GM19023 (cell line): ENCODE data around the gene DZANK1.
"Not testable (repeated sequence)": the region's sequence is repeated elsewhere in the genome, so short reads cannot be mapped to it uniquely, and the experiment has no call there.

Experiments
- ATAC-seq: cut with Tn5 transposase; IDR thresholded peaks from one replicate; pipeline ENCODE4 v1.9.1; 2021; ENCODE audit warnings: mild to moderate bottlenecking, moderate library complexity; ENCODE audit not compliant: unreplicated experiment

DZANK1 gene

DNA sequence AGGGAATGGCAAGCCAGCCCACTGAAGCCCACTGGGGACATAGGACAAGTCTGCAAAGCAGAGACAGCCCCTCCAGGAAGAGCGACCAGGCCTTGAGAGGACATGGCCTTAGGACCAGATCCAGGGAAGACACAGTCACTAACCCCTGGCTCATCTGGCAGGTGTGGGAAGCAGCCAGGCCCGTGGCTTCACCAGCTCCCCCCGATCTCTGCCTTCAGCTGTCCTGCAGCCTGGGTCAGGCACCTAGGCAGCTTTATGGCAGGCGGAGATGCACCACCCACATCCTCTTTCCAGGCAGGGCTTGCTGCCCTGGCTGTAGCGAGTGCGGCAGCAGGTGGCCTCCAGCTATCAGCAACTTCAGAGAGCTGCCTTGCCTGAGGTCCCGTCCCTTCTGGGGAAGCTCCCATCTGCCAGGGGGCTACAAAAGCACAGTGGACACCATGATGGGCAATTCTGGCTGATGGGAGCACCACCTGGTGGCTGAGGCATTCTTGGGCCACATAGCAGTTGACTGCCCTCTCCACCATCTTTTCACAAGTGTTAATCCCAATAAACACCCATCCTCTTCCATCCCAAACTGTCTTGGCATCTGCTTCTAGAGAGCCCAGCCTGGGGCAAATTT lies 85.8 kb downstream of the DZANK1 start:
- no peak for ATAC-seq

DNA sequence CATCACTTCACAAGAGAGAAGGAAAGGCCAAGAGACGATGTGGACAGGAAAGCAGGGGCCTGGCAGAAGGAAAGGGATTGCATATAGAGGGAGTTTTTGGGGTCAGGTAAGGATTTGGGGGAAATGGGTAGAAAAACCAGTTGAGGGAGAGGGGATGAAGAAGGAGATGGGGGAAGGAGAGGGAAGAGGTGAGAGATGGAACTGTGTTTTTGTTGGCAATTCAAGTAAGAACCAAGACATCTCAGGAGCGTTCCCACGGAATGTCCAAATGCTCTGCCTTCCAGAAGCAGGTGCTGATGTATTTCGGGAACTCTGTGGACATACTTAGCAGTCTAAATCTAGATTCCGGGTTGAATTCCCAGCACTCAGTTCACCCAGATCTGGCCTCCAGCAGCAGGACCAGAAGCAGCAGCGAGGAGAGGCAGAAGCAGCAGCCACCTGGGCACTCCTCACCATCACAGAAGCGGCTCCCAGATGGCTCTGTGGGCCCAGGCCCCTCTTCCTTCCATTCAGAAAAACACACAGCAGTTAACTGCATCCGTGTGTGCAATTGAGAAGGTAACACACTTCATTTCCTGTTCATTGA lies 88.8 kb downstream of the DZANK1 start:
- ATAC-seq, result no peak

DNA sequence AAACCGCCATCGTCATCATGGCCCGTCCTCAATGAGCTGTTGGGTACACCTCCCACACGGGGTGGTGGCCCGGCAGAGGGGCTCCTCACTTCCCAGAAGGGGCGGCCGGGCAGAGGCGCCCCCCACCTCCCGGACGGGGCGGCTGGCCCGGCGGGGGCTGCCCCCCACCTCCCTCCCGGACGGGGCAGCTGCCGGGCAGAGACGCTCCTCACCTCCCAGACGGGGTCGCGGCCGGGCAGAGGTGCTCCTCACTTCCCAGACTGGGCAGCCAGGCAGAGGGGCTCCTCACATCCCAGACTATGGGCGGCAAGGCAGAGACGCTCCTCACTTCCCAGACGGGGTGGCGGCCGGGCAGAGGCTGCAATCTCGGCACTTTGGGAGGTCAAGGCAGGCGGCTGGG lies 91.3 kb downstream of the DZANK1 start:
- ATAC-seq, result not testable (repeated sequence)

DNA sequence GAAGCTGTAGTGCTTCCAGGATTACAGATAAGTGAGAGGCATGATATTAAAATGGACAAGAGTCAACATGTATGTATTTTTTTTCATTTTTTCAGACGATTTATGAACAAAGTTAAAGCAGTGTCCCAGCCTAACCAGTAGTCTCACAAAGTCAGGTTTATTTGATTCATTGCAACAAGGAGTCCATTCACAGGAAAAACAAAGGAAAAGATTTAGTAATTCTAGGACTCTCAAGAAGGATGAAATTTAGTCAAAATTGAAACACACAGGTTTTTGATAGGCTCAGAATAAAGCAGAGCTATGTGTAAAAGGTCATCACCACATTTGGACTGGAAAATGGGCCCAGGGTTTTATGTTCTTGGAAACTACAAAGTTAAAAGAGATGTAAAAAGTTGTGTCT lies 94.5 kb downstream of the DZANK1 start:
- ATAC-seq, result no peak

DNA sequence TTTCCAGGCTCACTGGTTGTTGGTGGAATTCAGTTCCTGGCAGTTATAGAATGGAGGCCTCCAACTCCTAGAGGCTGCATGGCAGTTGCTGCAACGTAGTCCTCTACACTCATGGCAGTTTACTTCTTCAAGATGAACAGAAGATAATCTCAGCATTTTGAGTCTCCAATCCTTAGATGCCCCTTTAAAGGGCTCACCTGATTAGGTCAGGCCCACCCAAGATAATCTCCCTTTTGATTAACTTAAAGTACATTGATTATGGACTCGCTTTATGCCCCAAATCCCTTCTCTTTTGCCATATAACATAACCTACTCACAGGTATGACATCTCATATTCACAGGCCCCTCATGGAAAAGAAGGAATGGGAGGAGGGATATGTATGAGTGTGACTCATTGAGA lies 102.1 kb downstream of the DZANK1 start:
- no peak for ATAC-seq

DNA sequence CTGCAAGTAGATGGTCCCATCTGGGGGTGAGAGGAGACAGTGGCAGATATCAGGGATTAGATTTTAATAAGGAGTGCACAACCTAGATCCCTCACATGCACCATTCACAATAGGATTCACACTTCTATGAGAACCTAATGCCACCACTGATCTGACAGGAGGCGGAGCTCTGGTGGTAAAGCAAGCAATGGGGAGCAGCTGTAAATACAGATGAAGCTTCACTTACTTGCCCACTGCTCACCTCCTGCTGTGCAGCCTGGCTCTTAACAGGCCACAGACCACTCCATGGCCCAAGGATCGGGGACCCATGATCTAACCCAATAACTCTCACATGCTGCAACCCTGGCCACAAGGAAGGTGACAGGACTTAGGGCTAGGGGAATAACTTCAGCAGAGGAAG lies 103.1 kb downstream of the DZANK1 start:
- ATAC-seq, result no peak

DNA sequence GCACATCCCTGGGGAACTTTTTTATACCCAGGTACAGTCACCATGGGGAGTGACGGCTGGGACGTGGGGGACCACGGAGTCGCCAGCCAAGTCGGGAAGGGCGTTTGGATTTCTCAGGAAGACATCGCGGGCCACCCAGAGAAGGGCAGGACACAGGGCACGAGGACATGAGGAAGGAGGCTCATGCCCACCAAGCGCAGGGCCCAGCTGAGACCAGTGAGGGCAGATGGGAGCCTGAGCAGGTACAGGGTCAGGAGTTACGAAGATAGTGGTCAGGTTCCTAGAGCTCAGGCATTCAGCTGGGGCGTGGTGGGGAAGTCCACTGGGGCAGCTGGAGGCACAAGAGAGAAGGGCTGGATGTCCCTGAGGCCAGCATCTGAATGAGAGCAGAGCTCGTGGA lies 103.9 kb downstream of the DZANK1 start:
- ATAC-seq, result no peak

DNA sequence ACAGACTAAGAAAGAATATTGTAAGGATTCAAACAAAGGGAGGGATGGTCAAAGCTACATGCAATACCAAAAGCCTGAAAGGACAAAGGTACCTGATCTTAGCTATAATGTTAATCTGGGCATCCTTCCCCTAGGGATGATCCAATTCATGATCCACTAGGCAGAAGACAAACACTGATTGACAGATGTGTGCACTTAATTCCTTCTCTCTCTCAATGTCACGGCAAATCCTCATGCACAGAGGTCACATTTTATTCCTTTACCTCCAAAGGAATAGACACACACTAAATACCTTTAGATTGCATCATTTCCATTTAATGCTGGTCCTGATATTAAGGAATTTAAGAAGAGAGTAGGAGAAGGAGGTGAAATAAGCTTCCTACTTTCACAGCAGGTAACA lies 105.2 kb downstream of the DZANK1 start:
- no peak for ATAC-seq

DNA sequence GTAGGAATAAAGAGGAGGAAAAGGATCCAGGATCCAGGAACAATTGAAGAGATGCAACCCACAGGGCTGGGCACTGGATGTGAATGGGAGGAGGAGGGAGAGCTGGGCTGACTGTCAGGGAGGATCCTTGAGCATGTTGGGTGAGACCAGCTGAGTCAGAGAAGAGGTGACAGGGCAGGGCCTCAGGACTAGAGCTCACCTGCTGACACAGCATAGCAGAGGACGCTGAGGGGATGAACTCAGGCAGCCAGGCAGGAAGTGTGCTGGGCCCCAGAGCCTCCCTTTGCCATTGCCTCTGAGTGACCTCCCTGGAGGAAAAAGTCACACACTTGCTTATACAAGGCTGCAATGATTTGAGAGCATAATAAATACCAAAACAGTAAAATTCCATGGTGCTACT lies 106.2 kb downstream of the DZANK1 start:
- ATAC-seq, result no peak

DNA sequence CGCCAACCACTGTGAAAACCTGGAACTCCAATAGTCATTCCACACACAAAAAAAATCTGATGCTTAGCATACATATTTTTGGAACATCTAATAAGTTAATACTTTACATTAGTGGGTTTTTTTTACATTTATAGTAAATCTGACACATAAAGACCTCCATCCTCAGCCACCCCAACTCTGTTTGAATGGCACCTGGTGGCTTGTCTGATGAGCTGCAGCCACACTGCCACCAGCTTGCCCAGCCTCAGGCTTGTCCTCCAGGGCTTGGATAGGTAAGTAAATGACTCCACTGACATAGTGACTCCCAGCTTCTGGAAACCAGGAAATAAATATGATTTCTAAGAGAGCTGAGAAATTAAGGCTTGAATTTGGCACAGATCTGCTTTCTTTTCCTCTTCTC lies 107.0 kb downstream of the DZANK1 start:
- no peak for ATAC-seq

DNA sequence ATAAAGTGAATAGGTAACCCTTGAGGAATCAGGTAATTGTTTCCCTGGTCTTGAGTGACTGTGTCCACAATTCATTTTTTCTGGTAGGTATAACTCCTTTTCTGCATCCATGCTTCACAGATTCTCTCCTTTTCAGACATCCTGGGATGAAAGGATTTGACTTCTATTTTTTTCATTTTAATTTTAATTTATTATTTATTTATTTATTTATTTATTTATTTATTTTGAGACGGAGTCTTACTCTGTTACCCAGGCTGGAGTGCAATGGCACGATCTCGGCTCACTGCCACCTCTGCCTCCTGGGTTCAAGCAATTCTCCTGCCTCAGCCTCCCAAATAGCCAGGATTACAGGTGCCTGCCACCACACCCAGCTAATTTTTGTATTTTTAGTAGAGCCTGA lies 117.1 kb downstream of the DZANK1 start:
- not testable (repeated sequence) for ATAC-seq
